Measurements from ENCODE around the gene PPEF2.

DNA sequence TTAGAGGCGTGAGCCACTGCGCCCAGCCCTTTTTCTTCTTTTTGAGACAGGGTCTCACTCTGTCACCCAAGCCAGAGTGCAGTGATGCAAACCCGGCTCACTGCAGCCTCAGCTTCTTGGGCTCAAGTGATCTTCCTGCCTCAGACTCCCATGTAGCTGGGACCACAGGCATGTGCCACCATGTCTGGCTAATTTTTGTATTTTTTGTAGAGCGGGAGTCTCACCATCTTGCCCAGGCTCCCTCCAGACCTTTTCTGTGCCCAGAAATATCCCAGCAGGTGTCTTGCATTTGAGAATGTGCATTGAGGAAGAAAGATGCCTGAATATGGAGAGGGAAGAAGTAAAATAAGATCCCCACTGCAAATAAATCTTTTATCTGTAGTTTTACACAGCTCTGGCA is 58.7 kb downstream of the PPEF2 start:
- no peak for TF ChIP-seq POLR2A (IDR thresholded peaks at IDR 0.05; ENCODE audit: low read depth, low read length)
- TF ChIP-seq TAF1 (IDR thresholded peaks at IDR 0.05; ENCODE audit: borderline replicate concordance, low read depth, low read length), result no peak
